Testis (tissue), 2 donors: ENCODE measurements around the gene TNRC18.

Experiments used
- POLR2A ChIP-seq: fragments of 450-650 bp; IDR thresholded peaks from one replicate; pipeline ENCODE4 v1.6.1; 2017; ENCODE audit warnings: antibody characterized with exemption, mild to moderate bottlenecking, moderate library complexity
- TF ChIP-seq, protein P1 (sequence below), 3 experiments: fragments of 450-650 bp in 2 of 3; fragments of 200-600 bp in 1 of 3; sonication (generic) in 1 of 3; IDR thresholded peaks; one replicate each; pipeline ENCODE4 v1.5.1; 2016 to 2019; ENCODE audit warnings: antibody characterized with exemption in 3 of 3, mild to moderate bottlenecking in 2 of 3, moderate library complexity in 1 of 3

DNA sequence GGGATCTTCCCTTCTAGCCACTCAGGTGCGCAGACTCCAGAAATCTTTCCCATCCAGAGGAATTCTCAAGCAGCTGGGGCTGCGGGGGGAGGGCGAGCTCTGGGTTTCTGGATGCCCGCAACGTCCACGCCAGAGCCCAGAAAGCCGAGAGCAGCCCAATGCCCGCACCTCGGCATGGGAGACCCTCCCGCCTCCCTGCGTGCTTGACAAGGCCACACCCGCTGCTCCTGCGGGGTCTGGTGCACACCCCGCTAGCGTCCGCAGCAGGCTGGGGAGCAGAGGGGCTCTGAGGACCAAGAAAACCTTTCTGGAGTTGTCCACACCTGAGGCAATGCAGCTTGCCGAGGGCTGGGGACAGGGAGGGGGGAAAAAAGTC, 74.6 kb downstream of the TNRC18 start:
- TF ChIP-seq POLR2A = no peak
- TF ChIP-seq, protein P1, sequence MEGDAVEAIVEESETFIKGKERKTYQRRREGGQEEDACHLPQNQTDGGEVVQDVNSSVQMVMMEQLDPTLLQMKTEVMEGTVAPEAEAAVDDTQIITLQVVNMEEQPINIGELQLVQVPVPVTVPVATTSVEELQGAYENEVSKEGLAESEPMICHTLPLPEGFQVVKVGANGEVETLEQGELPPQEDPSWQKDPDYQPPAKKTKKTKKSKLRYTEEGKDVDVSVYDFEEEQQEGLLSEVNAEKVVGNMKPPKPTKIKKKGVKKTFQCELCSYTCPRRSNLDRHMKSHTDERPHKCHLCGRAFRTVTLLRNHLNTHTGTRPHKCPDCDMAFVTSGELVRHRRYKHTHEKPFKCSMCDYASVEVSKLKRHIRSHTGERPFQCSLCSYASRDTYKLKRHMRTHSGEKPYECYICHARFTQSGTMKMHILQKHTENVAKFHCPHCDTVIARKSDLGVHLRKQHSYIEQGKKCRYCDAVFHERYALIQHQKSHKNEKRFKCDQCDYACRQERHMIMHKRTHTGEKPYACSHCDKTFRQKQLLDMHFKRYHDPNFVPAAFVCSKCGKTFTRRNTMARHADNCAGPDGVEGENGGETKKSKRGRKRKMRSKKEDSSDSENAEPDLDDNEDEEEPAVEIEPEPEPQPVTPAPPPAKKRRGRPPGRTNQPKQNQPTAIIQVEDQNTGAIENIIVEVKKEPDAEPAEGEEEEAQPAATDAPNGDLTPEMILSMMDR (IDR thresholded peaks at IDR 0.05) = no peak
